K562 (cell line): ENCODE data around the gene TCF3. TPM values are rescaled to one million over a fixed set of nuclear protein-coding genes. Genes with fewer than 3 reads are reported as not detected.

ENCODE experiments used
- ATAC-seq: fragments of 200-7000 bp; cut with Tn5 transposase; 3 replicates; pipeline ENCODE4 v1.9.1; 2020; ENCODE audit warnings: moderate library complexity
- BruUV-seq: library from RNA; stranded (reverse); fragments of 400-500 nt; replicated peaks from 2 replicates; lab custom pipeline; 2021; lab: Mats Ljungman, UMichigan
- CTCF ChIA-PET: fragments of 300-600 bp; formaldehyde crosslinking; extraction: SDS; loops from one replicate; lab custom pipeline; 2021; ENCODE audit warnings: low intra/inter-chr PET ratio; lab: Yijun Ruan, JAX
- POLR2A ChIA-PET: fragments of 300-600, 350-650 bp; sonication (Branson Sonifier 250); formaldehyde crosslinking; extraction: SDS; loops from one replicate; lab custom pipeline; 2021; ENCODE audit warnings: antibody characterized with exemption, inconsistent platforms; lab: Yijun Ruan, JAX
- DNase-seq, 4 experiments: peaks; one replicate each; pipeline versions ENCODE4 v3.0.0 to v3.0.0-alpha.2; 2011 to 2018; ENCODE audit warnings: low spot score in 3 of 4, mixed read lengths in 3 of 4; ENCODE audit errors: extremely low read depth in 1 of 4
- FAIRE-seq: peaks from 2 replicates; lab custom pipeline; 2011; peaks lifted over from hg19 to GRCh38; lab: Jason Lieb, UNC
- H2AFZ ChIP-seq: 2 replicates; pipeline ENCODE4 v1.6.0; 2011; ENCODE audit warnings: low read depth, low read length, control low read depth, inconsistent platforms
- H3K27ac ChIP-seq: fragments of 200-600 bp; 3 replicates; pipeline ENCODE4 v1.8.0; 2011; ENCODE audit warnings: low read depth, mild to moderate bottlenecking, control low read depth, inconsistent platforms, low read length, moderate library complexity, mixed read lengths; ENCODE audit errors: extremely low read depth
- H3K27me3 ChIP-seq, 2 experiments: fragments of 300-600 bp in 1 of 2; 2 replicates in 1 of 2; 3 replicates in 1 of 2; pipeline versions ENCODE4 v1.6.0 to v1.8.0; 2011; ENCODE audit warnings: inconsistent platforms in 2 of 2, low read length in 2 of 2, mild to moderate bottlenecking in 1 of 2, mixed read lengths in 1 of 2, moderate library complexity in 1 of 2; ENCODE audit not compliant: control insufficient read depth in 2 of 2, insufficient read depth in 2 of 2
- H3K36me3 ChIP-seq: fragments of 300-600 bp; 3 replicates; pipeline ENCODE4 v1.8.0; 2011; ENCODE audit warnings: mild to moderate bottlenecking, low read length, inconsistent platforms; ENCODE audit not compliant: control insufficient read depth, insufficient read depth
- H3K4me1 ChIP-seq, 2 experiments: fragments of 200-600 bp in 1 of 2; replicated peaks in 1 of 2; 2 replicates in 1 of 2; 3 replicates in 1 of 2; pipeline versions ENCODE4 v1.5.1 to v1.8.0; 2011; ENCODE audit warnings: inconsistent platforms in 2 of 2, low read length in 2 of 2, mild to moderate bottlenecking in 1 of 2, mixed read lengths in 1 of 2, moderate library complexity in 1 of 2; ENCODE audit not compliant: control insufficient read depth in 2 of 2, insufficient read depth in 2 of 2
- H3K4me2 ChIP-seq: 2 replicates; pipeline ENCODE4 v1.6.1; 2011; ENCODE audit warnings: low read length, control low read depth, inconsistent platforms, mixed read lengths; ENCODE audit not compliant: insufficient read depth
- H3K4me3 ChIP-seq: fragments of 200-600 bp; sonication (generic), shearing (Covaris generic); 2 replicates; pipeline ENCODE4 v1.5.1; 2016; ENCODE audit warnings: control low read depth, inconsistent platforms
- H3K79me2 ChIP-seq: fragments of 200-600 bp; 3 replicates; pipeline ENCODE4 v1.8.0; 2011; ENCODE audit warnings: low read length, inconsistent platforms; ENCODE audit not compliant: control insufficient read depth, insufficient read depth
- H3K9ac ChIP-seq, 2 experiments: 2 replicates each; pipeline versions ENCODE4 v1.6.0 to v1.6.1; 2011; ENCODE audit warnings: low read depth in 2 of 2, low read length in 2 of 2, control low read depth in 1 of 2, inconsistent platforms in 1 of 2, mild to moderate bottlenecking in 1 of 2, mixed read lengths in 1 of 2; ENCODE audit not compliant: insufficient read depth in 1 of 2
- H3K9me1 ChIP-seq: one replicate; pipeline ENCODE4 v1.6.0; 2011; ENCODE audit warnings: inconsistent platforms, mild to moderate bottlenecking, low read length, moderate library complexity; ENCODE audit not compliant: control insufficient read depth, insufficient read depth
- H3K9me3 ChIP-seq: replicated peaks from 2 replicates; pipeline ENCODE4 v1.5.1; 2011; ENCODE audit warnings: low read depth, low read length, inconsistent platforms; ENCODE audit not compliant: control insufficient read depth, insufficient read depth
- H4K20me1 ChIP-seq: replicated peaks from 2 replicates; pipeline ENCODE4 v1.6.1; 2011; ENCODE audit warnings: low read length, inconsistent platforms, mixed read lengths; ENCODE audit not compliant: control insufficient read depth, insufficient read depth
- BRF2 ChIP-seq: IDR thresholded peaks from 3 replicates; pipeline ENCODE4 v1.6.1; 2011; ENCODE audit warnings: borderline replicate concordance, mild to moderate bottlenecking; ENCODE audit not compliant: insufficient read length, insufficient read depth
- CBFA2T3 ChIP-seq: fragments of 450-650 bp; IDR thresholded peaks from 2 replicates; pipeline ENCODE4 v1.6.1; 2017
- CCAR2 ChIP-seq: fragments of 200-400 bp; formaldehyde crosslinking; IDR thresholded peaks from 2 replicates; pipeline ENCODE4 v1.6.1; 2017; ENCODE audit warnings: mild to moderate bottlenecking, low read depth, low read length
- CGGBP1 ChIP-seq: fragments of 250-450 bp; sonication (Bioruptor Pico); IDR thresholded peaks from 2 replicates; pipeline ENCODE4 v1.9.0; 2021; ENCODE audit warnings: mild to moderate bottlenecking
- CREM ChIP-seq: IDR thresholded peaks from 2 replicates; pipeline ENCODE4 v1.6.1; 2014; ENCODE audit warnings: antibody characterized with exemption, low read depth
- GATAD2B ChIP-seq: fragments of 450-650 bp; IDR thresholded peaks from 2 replicates; pipeline ENCODE4 v1.6.1; 2017; ENCODE audit warnings: mild to moderate bottlenecking, borderline replicate concordance
- HDAC3 ChIP-seq: fragments of 450-650 bp; IDR thresholded peaks from 2 replicates; pipeline ENCODE4 v1.6.1; 2018; ENCODE audit warnings: borderline replicate concordance, mild to moderate bottlenecking, moderate library complexity; ENCODE audit not compliant: partially characterized antibody
- MTA3 ChIP-seq: fragments of 450-650 bp; formaldehyde crosslinking; IDR thresholded peaks from 2 replicates; pipeline ENCODE4 v1.6.1; 2017; ENCODE audit warnings: mild to moderate bottlenecking, borderline replicate concordance
- PTTG1 ChIP-seq: fragments of 450-650 bp; IDR thresholded peaks from 2 replicates; pipeline ENCODE4 v1.6.1; 2016; ENCODE audit warnings: low read depth, mild to moderate bottlenecking, missing genetic modification characterization, missing compliant biosample characterization
- SIN3B ChIP-seq: fragments of 450-650 bp; IDR thresholded peaks from 2 replicates; pipeline ENCODE4 v1.6.1; 2017; ENCODE audit warnings: low read depth, mild to moderate bottlenecking, moderate library complexity
- TFAP4 ChIP-seq: sonication (generic); formaldehyde crosslinking; IDR thresholded peaks from 2 replicates; pipeline ENCODE4 v1.8.0; 2022; ENCODE audit warnings: missing genetic modification reagents, mild to moderate bottlenecking, moderate library complexity, borderline replicate concordance
- ZBTB33 ChIP-seq: sonication (generic); formaldehyde crosslinking; IDR thresholded peaks from 2 replicates; pipeline ENCODE4 v1.8.1; 2023; ENCODE audit warnings: mild to moderate bottlenecking, missing genetic modification reagents
- ZNF384 ChIP-seq: IDR thresholded peaks from 2 replicates; pipeline ENCODE4 v1.6.1; 2012; ENCODE audit warnings: low read depth, low read length, improper control_type of control experiment
- whole genome bisulfite sequencing: fragments of 100-300 bp; shearing (Covaris generic); methylation state at CpG from one replicate; pipeline ENCODE4 v1.1.6; 2016; ENCODE audit warnings: low coverage, mixed read lengths; ENCODE audit not compliant: insufficient coverage; ENCODE audit errors: missing lambda C conversion rate; 5-methylcytosine and 5-hydroxymethylcytosine counted together
- in situ Hi-C: fragments of 300-500 bp; cut with MboI; formaldehyde crosslinking; loops from 4 replicates; pipeline ENCODE4 v1.15.0; 2018; ENCODE audit warnings: inconsistent platforms, mixed read lengths
- intact Hi-C: fragments of 100-400 bp; cut with micrococcal nuclease; formaldehyde crosslinking; loops from 2 replicates; pipeline ENCODE4 v1.14.2; 2022
- polyA plus RNA-seq, 8 experiments: library from polyadenylated mRNA; depleted of rRNA in 4 of 8; stranded (reverse) in 5 of 8; unstranded in 3 of 8; fragments of >200 nt; fragmentation: Nextera tagmentation in 2 of 8; fragmentation: Illumina TruSeq in 1 of 8; extraction: Ambion mirVana in 2 of 8; extraction: Trizol in 1 of 8; gene quantifications; 2 replicates each; pipeline versions ENCODE4 v1.2.1 to v1.2.3, GENCODE V29; 2011 to 2014; ENCODE audit warnings: inconsistent platforms in 1 of 8, missing spikeins in 1 of 8
- total RNA-seq, 7 experiments: library from RNA; depleted of rRNA in 6 of 7; stranded (reverse); fragments of >200 nt in 6 of 7; fragmentation: Illumina TruSeq in 2 of 7; extraction: Trizol in 2 of 7; gene quantifications; 2 replicates each; pipeline versions ENCODE4 v1.2.1 to v1.2.3, GENCODE V29; 2011 to 2021; ENCODE audit warnings: low replicate concordance in 1 of 7

TCF3 gene
- total and polyA plus RNA-seq, 9 of the 15 experiments (the other 6 are each of a cell fraction or from before 2014, with no cell fraction given) = 5.6 to 259 (median 84.0) TPM

- TF ChIP-seq MTA3 (no peak), TFAP4 (CRISPR knock-in tag) (0 out of 2 replicates have a peak, but pooled peaks have one; percentile 3)
Observed at GRCh38 chr19:1647501-1648458, 4.6 kb downstream of the TCF3 start (continued).

- FAIRE-seq (no peak), ATAC-seq (no peak), DNase-seq (peak in 1 of 4 experiments; percentile 21)
- Histone ChIP-seq H2AFZ (no peak overlapping the region), H3K27ac (no peak overlapping the region), H3K79me2 (peaks cover 62% of the 10 kb centered on the region), H3K27me3 (no peaks in the 10 kb centered on the region), H3K9ac (peak overlapping the region in 1 of 2 experiments; percentile 73; a peak in 1 of 4 replicates), H4K20me1 (no peaks in the 10 kb centered on the region; the same call in 1 of the 2 replicates), H3K36me3 (peaks cover 85% of the 10 kb centered on the region; the same call in 2 of the 3 replicates), H3K9me3 (no peaks in the 10 kb centered on the region), H3K4me3 (no peak overlapping the region), H3K4me2 (no peak overlapping the region), H3K9me1 (no peaks in the 10 kb centered on the region), H3K4me1 (peaks cover 0 to 74% of the 10 kb centered on the region in 2 experiments; a peak in 3 of 5 replicates)
- ChIA-PET CTCF (no interaction called here), POLR2A (interaction anchor here (0.7 kb wide), 1 partner anchor 12 kb away, joined by 4 read pairs; no protein-coding TSS in a partner anchor)
- in situ Hi-C loops (no loop called here), intact Hi-C loops (no loop called here)
- BruUV-seq = no TSS peak
- 86% methylated on average over 21 of the region's 29 CpGs for WGBS
- TF ChIP-seq SIN3B (no peak), CREM (no peak), BRF2 (no peak), GATAD2B (no peak), CCAR2 (no peak), PTTG1 (tag) (no peak), CBFA2T3 (0 out of 2 replicates have a peak, but pooled peaks have one; percentile 5), ZBTB33 (peak; percentile 86; the same call in 1 of the 2 replicates), ZNF384 (no peak), HDAC3 (no peak), CGGBP1 (CRISPR knock-in tag) (no peak)
Observed at GRCh38 chr19:1646659-1647453, 5.6 kb downstream of the TCF3 start.
